K562 (cell line): ENCODE measurements around the gene KCTD15. TPM values are rescaled to one million over a fixed set of nuclear protein-coding genes. Genes with fewer than 3 reads are reported as not detected.

Experiments
- BRF2 ChIP-seq: IDR thresholded peaks from 3 replicates; pipeline ENCODE4 v1.6.1; 2011; ENCODE audit warnings: borderline replicate concordance, mild to moderate bottlenecking; ENCODE audit not compliant: insufficient read length, insufficient read depth
- CHD1 ChIP-seq: fragments of 200-600 bp; sonication (generic); IDR thresholded peaks from one replicate; pipeline ENCODE4 v1.6.1; 2012; ENCODE audit warnings: mild to moderate bottlenecking, moderate library complexity, low read length, inconsistent platforms
- DLX4 ChIP-seq: fragments of 250-450 bp; sonication (Bioruptor Pico); IDR thresholded peaks from 2 replicates; pipeline ENCODE4 v1.6.1; 2021; ENCODE audit warnings: mild to moderate bottlenecking
- EP400 ChIP-seq: fragments of 450-650 bp; IDR thresholded peaks from 2 replicates; pipeline ENCODE4 v1.6.1; 2017; ENCODE audit warnings: antibody characterized with exemption, mild to moderate bottlenecking, moderate library complexity
- KHSRP ChIP-seq: fragments of 450-650 bp; IDR thresholded peaks from 2 replicates; pipeline ENCODE4 v1.6.1; 2017
- NR1H2 ChIP-seq: sonication (generic); formaldehyde crosslinking; IDR thresholded peaks from 2 replicates; pipeline ENCODE4 v1.4.0; 2020; ENCODE audit warnings: mild to moderate bottlenecking, missing genetic modification reagents
- PATZ1 ChIP-seq: fragments of 250-450 bp; sonication (Bioruptor Pico); IDR thresholded peaks from 2 replicates; pipeline ENCODE4 v1.5.0; 2020; ENCODE audit warnings: mild to moderate bottlenecking, borderline replicate concordance
- PHF21A ChIP-seq: fragments of 450-650 bp; IDR thresholded peaks from 2 replicates; pipeline ENCODE4 v1.6.1; 2017; ENCODE audit warnings: low read depth, borderline replicate concordance
- RFX5 ChIP-seq: IDR thresholded peaks from 2 replicates; pipeline ENCODE4 v1.6.1; 2011; ENCODE audit warnings: low read depth, mild to moderate bottlenecking, improper control_type of control experiment, low read length
- SPI1 ChIP-seq: IDR thresholded peaks from 2 replicates; pipeline ENCODE4 v1.6.1; 2011; ENCODE audit warnings: low read depth, low read length, control low read depth, borderline replicate concordance
- SREBF2 ChIP-seq: sonication (generic); formaldehyde crosslinking; IDR thresholded peaks from 2 replicates; pipeline ENCODE4 v1.4.0; 2020; ENCODE audit warnings: mild to moderate bottlenecking, missing genetic modification reagents
- TEAD1 ChIP-seq, 2 experiments: fragments of 450-650 bp in 1 of 2; sonication (generic) in 1 of 2; formaldehyde crosslinking; IDR thresholded peaks; 2 replicates each; pipeline versions ENCODE4 v1.4.0 to v1.8.0; 2020 to 2022; ENCODE audit warnings: mild to moderate bottlenecking in 2 of 2, missing genetic modification reagents in 1 of 2
- TEAD4 ChIP-seq, 2 experiments: sonication (generic) in 1 of 2; formaldehyde crosslinking in 1 of 2; IDR thresholded peaks; 2 replicates each; pipeline versions ENCODE4 v1.6.1 to v1.8.0; 2012 to 2022; ENCODE audit warnings: borderline replicate concordance in 1 of 2, inconsistent platforms in 1 of 2, low read length in 1 of 2, mild to moderate bottlenecking in 1 of 2, missing genetic modification reagents in 1 of 2
- THAP7 ChIP-seq: fragments of 250-450 bp; sonication (Bioruptor Pico); IDR thresholded peaks from 2 replicates; pipeline ENCODE4 v1.5.0; 2021
- USF1 ChIP-seq: sonication (generic); formaldehyde crosslinking; IDR thresholded peaks from 2 replicates; pipeline ENCODE4 v1.9.0; 2022; ENCODE audit warnings: mild to moderate bottlenecking, missing genetic modification reagents
- YBX1 ChIP-seq: fragments of 450-650 bp; IDR thresholded peaks from 2 replicates; pipeline ENCODE4 v1.7.1; 2016; ENCODE audit warnings: mild to moderate bottlenecking
- ZBED1 ChIP-seq: IDR thresholded peaks from 2 replicates; pipeline ENCODE4 v1.6.1; 2014
- ZBTB5 ChIP-seq: fragments of 450-650 bp; IDR thresholded peaks from 2 replicates; pipeline ENCODE4 v1.6.1; 2017; ENCODE audit warnings: antibody characterized with exemption
- ZFX ChIP-seq: sonication (generic); formaldehyde crosslinking; IDR thresholded peaks from 2 replicates; pipeline ENCODE4 v1.8.0; 2022; ENCODE audit warnings: mild to moderate bottlenecking, missing genetic modification reagents, moderate library complexity
- ZNF586 ChIP-seq: fragments of 450-650 bp; formaldehyde crosslinking; conservative IDR thresholded peaks from 2 replicates; pipeline ENCODE4 v1.4.0; 2020; ENCODE audit warnings: mild to moderate bottlenecking, moderate library complexity
- ZNF699 ChIP-seq: fragments of 250-450 bp; sonication (Bioruptor Pico); IDR thresholded peaks from 2 replicates; pipeline ENCODE4 v1.8.0; 2021; ENCODE audit warnings: mild to moderate bottlenecking, moderate library complexity; ENCODE audit not compliant: insufficient replicate concordance
- ZNF75A ChIP-seq: fragments of 450-650 bp; formaldehyde crosslinking; IDR thresholded peaks from 2 replicates; pipeline ENCODE4 v1.4.0; 2020; ENCODE audit warnings: mild to moderate bottlenecking
- polyA plus RNA-seq, 8 experiments: library from polyadenylated mRNA; depleted of rRNA in 4 of 8; stranded (reverse) in 5 of 8; unstranded in 3 of 8; fragments of >200 nt; fragmentation: Nextera tagmentation in 2 of 8; fragmentation: Illumina TruSeq in 1 of 8; extraction: Ambion mirVana in 2 of 8; extraction: Trizol in 1 of 8; gene quantifications; 2 replicates each; pipeline versions ENCODE4 v1.2.1 to v1.2.3, GENCODE V29; 2011 to 2014; ENCODE audit warnings: inconsistent platforms in 1 of 8, missing spikeins in 1 of 8
- total RNA-seq, 7 experiments: library from RNA; depleted of rRNA in 6 of 7; stranded (reverse); fragments of >200 nt in 6 of 7; fragmentation: Illumina TruSeq in 2 of 7; extraction: Trizol in 2 of 7; gene quantifications; 2 replicates each; pipeline versions ENCODE4 v1.2.1 to v1.2.3, GENCODE V29; 2011 to 2021; ENCODE audit warnings: low replicate concordance in 1 of 7

The KCTD15 gene
- total and polyA plus RNA-seq, 9 of the 15 experiments (the other 6 are each of a cell fraction or from before 2014, with no cell fraction given), result 1.7 to 49.0 (median 11.8) TPM

- TF ChIP-seq PATZ1 (CRISPR knock-in tag) (no peak), RFX5 (no peak), PHF21A (no peak; the same call in 1 of the 2 replicates), EP400 (peak; percentile 77; the same call in 1 of the 2 replicates), NR1H2 (CRISPR knock-in tag) (no peak), KHSRP (no peak), ZBED1 (no peak), ZNF699 (CRISPR knock-in tag) (no peak), ZBTB5 (no peak), ZNF75A (CRISPR knock-in tag) (no peak), USF1 (CRISPR knock-in tag) (no peak), THAP7 (CRISPR knock-in tag) (no peak), YBX1 (no peak), TEAD1 (CRISPR knock-in tag; IDR thresholded peaks at IDR 0.05) (no peak), DLX4 (CRISPR knock-in tag) (no peak), SREBF2 (CRISPR knock-in tag) (no peak), BRF2 (no peak), TEAD4 (IDR thresholded peaks at IDR 0.05; ENCODE audit: low read length) (no peak), TEAD4 (CRISPR knock-in tag; IDR thresholded peaks at IDR 0.05; ENCODE audit: borderline replicate concordance) (no peak), ZFX (CRISPR knock-in tag) (peak; percentile 58), ZNF586 (CRISPR knock-in tag) (no peak), SPI1 (no peak), CHD1 (peak; percentile 77)
Observed at GRCh38 chr19:33795370-33796163, 1.1 kb upstream of the KCTD15 start (continued).
